A673 (cell line): Measurements from ENCODE around the gene MICAL2. TPM values are rescaled to one million over a fixed set of nuclear protein-coding genes. Genes with fewer than 3 reads are reported as not detected.

Source experiments
- BruUV-seq: library from RNA; stranded (reverse); fragments of 400-500 nt; replicated peaks from 2 replicates; lab custom pipeline; 2021; lab: Mats Ljungman, UMichigan
- CTCF ChIA-PET: fragments of 300-600 bp; sonication (Branson Sonifier 250); formaldehyde crosslinking; loops from one replicate; lab custom pipeline; 2022; ENCODE audit warnings: antibody characterized with exemption; lab: Charles Lee
- POLR2A ChIA-PET: fragments of 300-600 bp; sonication (Branson Sonifier 250); formaldehyde crosslinking; loops from one replicate; lab custom pipeline; 2022; ENCODE audit warnings: antibody characterized with exemption; ENCODE audit not compliant: low non-redundant PET; lab: Charles Lee
- DNase-seq: peaks from one replicate; pipeline ENCODE4 v3.0.0-alpha.2; 2015; ENCODE audit warnings: low spot score
- H3K27ac ChIP-seq: fragments of 200-600 bp; sonication (generic); 2 replicates; pipeline ENCODE4 v1.5.1; 2016; ENCODE audit warnings: mixed run types, low read depth, mild to moderate bottlenecking, mixed read lengths, antibody characterized with exemption, low read length; ENCODE audit not compliant: poor library complexity, severe bottlenecking
- H3K27me3 ChIP-seq: fragments of 200-600 bp; sonication (generic); replicated peaks from 2 replicates; pipeline ENCODE4 v1.6.1; 2017; ENCODE audit warnings: mixed run types, low read depth, mild to moderate bottlenecking, mixed read lengths, antibody characterized with exemption, low read length; ENCODE audit not compliant: insufficient read depth, poor library complexity
- H3K36me3 ChIP-seq: fragments of 200-600 bp; sonication (generic); 2 replicates; pipeline ENCODE4 v1.6.1; 2016; ENCODE audit warnings: mixed run types, mild to moderate bottlenecking, mixed read lengths, antibody characterized with exemption, low read length; ENCODE audit not compliant: insufficient read depth, poor library complexity, severe bottlenecking
- H3K4me1 ChIP-seq: fragments of 200-600 bp; sonication (generic); 2 replicates; pipeline ENCODE4 v1.6.1; 2017; ENCODE audit warnings: mixed run types, mild to moderate bottlenecking, mixed read lengths, antibody characterized with exemption, low read length; ENCODE audit not compliant: insufficient read depth, poor library complexity, severe bottlenecking
- H3K4me3 ChIP-seq: fragments of 200-600 bp; sonication (generic); 2 replicates; pipeline ENCODE4 v1.5.1; 2016; ENCODE audit warnings: low read depth, mixed run types, mild to moderate bottlenecking, mixed read lengths, low read length; ENCODE audit not compliant: poor library complexity, severe bottlenecking
- H3K9me3 ChIP-seq: fragments of 200-600 bp; sonication (generic); 2 replicates; pipeline ENCODE4 v1.6.1; 2016; ENCODE audit warnings: mixed run types, low read depth, mild to moderate bottlenecking, mixed read lengths, antibody characterized with exemption, low read length; ENCODE audit not compliant: poor library complexity, severe bottlenecking
- CTCF ChIP-seq: fragments of 300-800, 200-600 bp; sonication (generic); conservative IDR thresholded peaks from 2 replicates; pipeline ENCODE4 v1.5.1; 2017; ENCODE audit warnings: low read depth, mild to moderate bottlenecking, antibody characterized with exemption, low read length, moderate library complexity, mixed read lengths
- EZH2 ChIP-seq: fragments of 200-600 bp; sonication (generic); IDR thresholded peaks from 2 replicates; pipeline ENCODE4 v1.6.1; 2017; ENCODE audit warnings: borderline replicate concordance, low read depth, mild to moderate bottlenecking, mixed read lengths, antibody characterized with exemption, low read length; ENCODE audit not compliant: poor library complexity, severe bottlenecking
- intact Hi-C: fragments of 100-400 bp; cut with micrococcal nuclease; formaldehyde crosslinking; loops from one replicate; pipeline ENCODE4 v1.10.0; 2022; ENCODE audit not compliant: unreplicated experiment
- total RNA-seq: library from RNA; stranded (reverse); gene quantifications from 2 replicates; pipeline ENCODE4 v1.2.3, GENCODE V29; 2021

Gene MICAL2
- total RNA-seq, 1 experiment from 2014 or later: 1.1 TPM

GRCh38 chr11:12176410-12176809, 66.0 kb downstream of the MICAL2 start:
- Histone ChIP-seq H3K27ac (no peak overlapping the region), H3K36me3 (no peaks in the 10 kb centered on the region), H3K4me1 (no peaks in the 10 kb centered on the region), H3K4me3 (no peak overlapping the region), H3K27me3 (no peaks in the 10 kb centered on the region), H3K9me3 (no peaks in the 10 kb centered on the region)
- TF ChIP-seq CTCF (no peak), EZH2 (no peak)
- POLR2A ChIA-PET: no interaction called here
- CTCF ChIA-PET: no interaction called here
- no peak for DNase-seq
- intact Hi-C loops: no loop called here
- no TSS peak for BruUV-seq

GRCh38 chr11:12177739-12178338, 67.4 kb downstream of the MICAL2 start:
- Histone ChIP-seq H3K4me3 (no peak overlapping the region), H3K36me3 (no peaks in the 10 kb centered on the region), H3K4me1 (no peaks in the 10 kb centered on the region), H3K27me3 (no peaks in the 10 kb centered on the region), H3K9me3 (no peaks in the 10 kb centered on the region), H3K27ac (no peak overlapping the region)
- no peak for DNase-seq
- ChIA-PET CTCF (interaction anchor here (0.5 kb wide), 1 partner anchor 153 kb away, joined by 8 read pairs; no protein-coding TSS in a partner anchor), POLR2A (no interaction called here)
- intact Hi-C loops: no loop called here
- BruUV-seq: no TSS peak
- TF ChIP-seq EZH2: no peak
- no peak for TF ChIP-seq CTCF

GRCh38 chr11:12179019-12179418, 68.6 kb downstream of the MICAL2 start:
- ChIA-PET CTCF (no interaction called here), POLR2A (no interaction called here)
- BruUV-seq: no TSS peak
- DNase-seq: no peak
- no peak overlapping the region for H3K27ac ChIP-seq
- no peaks in the 10 kb centered on the region for H3K36me3 ChIP-seq
- no peaks in the 10 kb centered on the region for H3K4me1 ChIP-seq
- intact Hi-C loops: no loop called here
- no peaks in the 10 kb centered on the region for H3K27me3 ChIP-seq
- no peak for TF ChIP-seq EZH2
- no peak for TF ChIP-seq CTCF
- H3K4me3 ChIP-seq: no peak overlapping the region
- H3K9me3 ChIP-seq: no peaks in the 10 kb centered on the region
